Measurements from ENCODE around the gene PLXNB2.
A peak's percentile ranks its signal among the peaks of the same experiment; 100 is the strongest.

The PLXNB2 gene

DNA sequence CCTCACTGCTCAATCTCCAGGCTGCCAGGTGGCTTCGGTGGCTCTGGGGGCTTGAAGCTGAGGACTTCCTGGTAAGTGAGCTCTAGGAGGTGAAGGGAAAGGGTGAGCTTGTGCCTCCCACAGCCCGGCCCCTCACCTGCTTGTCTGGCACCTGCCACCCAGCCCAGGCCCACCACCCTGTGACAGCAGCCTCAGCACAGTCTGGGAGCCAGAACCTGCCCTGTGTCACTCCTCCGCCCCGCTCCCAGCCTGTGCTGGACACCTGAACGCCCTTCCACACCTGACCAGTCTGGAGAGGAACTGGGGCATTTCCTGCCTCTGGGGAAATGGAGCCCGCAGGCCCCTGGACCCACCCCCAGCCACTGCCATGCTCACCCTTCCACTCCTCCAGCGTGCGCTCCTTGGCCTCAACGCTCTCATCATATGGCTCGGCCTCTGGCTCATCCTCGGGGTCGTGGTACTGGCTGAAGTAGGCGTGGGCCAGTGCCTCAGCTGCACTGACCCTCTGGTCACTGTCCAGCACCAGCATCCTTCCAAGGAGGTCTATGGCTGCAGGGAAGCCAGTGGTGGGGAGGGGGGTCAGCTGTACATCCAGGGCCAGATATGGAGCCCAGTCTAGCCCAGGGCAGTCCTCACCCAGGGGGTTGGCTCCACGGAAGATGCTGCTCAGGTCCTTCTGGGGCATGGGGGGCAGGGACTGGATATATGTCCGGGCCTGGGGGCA, 42.3 kb downstream of the PLXNB2 start:
- no peak for DNase-seq (ENCODE audit: low read depth)
- no peak for TF ChIP-seq CTCF (conservative IDR thresholded peaks at IDR 0.05; ENCODE audit: low read depth, low read length)
- no peak overlapping the region for H3K4me3 ChIP-seq (ENCODE audit: low read length)

DNA sequence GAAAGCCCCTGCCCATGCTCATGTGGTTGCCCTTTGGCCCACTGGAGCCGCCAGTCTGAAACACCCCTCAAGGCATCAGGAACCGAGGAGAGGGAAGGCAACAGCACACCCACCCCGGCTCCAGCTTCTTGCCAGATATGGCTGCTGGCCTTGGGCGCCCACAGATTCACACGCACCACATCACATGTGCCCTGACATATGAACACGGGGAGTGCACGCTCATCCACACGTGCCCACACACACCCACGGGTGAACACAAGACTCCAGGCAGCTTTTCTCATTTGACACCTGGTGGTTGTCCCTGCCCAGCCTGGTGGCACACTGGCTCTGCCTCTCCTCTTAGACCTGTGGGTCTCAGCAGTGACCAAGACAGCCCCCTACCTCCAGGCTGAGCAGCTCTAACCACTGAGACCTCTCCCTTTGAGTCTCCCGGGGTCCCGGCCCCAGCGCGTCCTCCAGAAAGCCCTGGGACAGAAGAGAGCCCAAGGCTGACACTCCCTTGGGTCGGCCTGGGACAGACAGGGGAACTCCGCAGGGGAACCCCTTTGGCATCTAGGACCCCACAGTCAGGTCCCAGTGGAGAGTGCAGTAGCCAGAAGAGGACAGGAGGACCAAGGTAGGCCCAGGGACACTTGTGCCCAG, 43.2 kb downstream of the PLXNB2 start:
- H3K4me3 ChIP-seq (ENCODE audit: low read length): no peak overlapping the region
- no peak for TF ChIP-seq CTCF (conservative IDR thresholded peaks at IDR 0.05; ENCODE audit: low read depth, low read length)
- no peak for DNase-seq (ENCODE audit: low read depth)

DNA sequence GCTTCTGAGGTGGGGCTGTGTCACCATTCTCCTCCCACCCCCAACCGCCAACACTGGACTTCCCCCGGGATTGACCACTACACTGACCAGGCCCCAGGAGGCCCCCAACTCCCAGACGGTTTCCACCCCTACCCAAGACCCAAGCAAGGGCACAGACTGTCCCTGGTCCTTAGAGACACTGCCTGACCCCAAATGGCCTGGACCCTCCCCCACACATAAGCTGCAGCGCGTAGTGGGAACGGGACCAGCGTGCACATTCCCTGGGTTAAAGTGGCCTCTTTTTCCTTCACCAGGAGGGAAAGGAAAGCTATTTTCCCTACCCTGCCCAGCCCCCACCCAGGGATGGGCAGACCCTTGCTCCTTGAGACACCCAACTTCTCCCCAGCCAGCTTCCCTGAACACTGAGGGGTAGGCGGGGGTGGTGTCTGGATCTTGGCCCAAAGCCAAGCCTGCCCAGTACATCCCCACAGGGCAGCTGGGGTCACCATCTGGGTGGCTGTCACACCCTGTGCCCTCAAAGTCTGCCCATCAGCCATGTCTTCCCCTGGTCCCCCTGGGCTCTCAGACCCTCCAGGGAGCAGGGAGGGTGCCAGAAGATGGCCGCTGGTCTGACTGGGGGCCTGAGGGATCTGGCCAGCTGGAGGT, 44.4 kb downstream of the PLXNB2 start:
- DNase-seq (ENCODE audit: low read depth): no peak
- TF ChIP-seq CTCF (conservative IDR thresholded peaks at IDR 0.05; ENCODE audit: low read depth, low read length): no peak
- no peak overlapping the region for H3K4me3 ChIP-seq (ENCODE audit: low read length)

GRCh38 chr22:50262460-50262911, 45.0 kb downstream of the PLXNB2 start:
- no peak overlapping the region for H3K4me3 ChIP-seq (ENCODE audit: low read length)
- TF ChIP-seq CTCF (conservative IDR thresholded peaks at IDR 0.05; ENCODE audit: low read depth, low read length): no peak
- DNase-seq (ENCODE audit: low read depth): no peak

DNA sequence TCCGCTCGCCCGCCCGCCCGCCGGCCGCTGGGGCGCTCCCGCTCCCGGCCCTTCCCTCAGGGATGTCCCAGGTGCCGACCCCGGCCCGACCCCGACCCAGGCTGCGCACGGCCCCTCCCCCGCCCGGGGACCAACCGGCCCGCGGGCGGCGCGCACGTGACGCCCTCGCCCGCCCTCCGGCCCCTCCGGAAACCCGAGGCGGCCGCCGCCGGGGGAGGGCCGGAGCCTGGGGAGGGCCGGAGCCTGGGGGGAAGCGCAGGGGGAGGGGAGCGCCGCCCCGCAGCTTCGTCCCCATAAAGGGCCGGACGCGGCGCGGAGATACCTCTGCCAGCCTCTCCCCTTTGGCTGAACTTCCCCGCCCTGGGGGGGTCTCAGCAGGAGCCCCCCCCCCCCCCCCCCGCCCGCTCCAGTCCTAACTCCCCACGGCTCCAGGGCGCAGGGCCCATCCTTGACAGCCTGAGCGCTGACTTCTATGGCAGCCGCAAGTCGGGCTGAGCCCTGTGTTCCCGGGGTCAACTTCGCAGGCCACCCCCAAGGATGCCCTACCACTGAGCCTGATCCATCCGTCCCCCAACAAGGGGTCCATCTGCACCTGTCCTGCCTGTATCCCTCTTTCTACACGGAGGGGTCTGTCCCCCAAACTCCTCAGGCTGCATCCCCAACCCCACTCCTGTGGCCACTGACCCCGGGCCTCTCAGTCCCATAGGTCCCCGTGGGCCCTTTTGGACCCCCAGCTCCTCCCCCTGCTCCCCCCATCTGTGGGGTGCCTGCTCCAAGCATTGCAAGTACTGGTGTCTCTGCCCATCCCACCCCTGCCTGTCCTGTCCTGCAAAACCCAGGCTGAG, 45.6 kb downstream of the PLXNB2 start, which contains the start of gene MAPK12:
Gene MAPK12, minus strand, starts transcription at position 69 of the 845 bp plus-strand sequence. CDS start 174 bp downstream, outside the sequence.
- DNase-seq (ENCODE audit: low read depth): no peak
- peak within 1 kb of the TSS; percentile 53 for H3K4me3 ChIP-seq (ENCODE audit: low read length)
- no peak for TF ChIP-seq CTCF (conservative IDR thresholded peaks at IDR 0.05; ENCODE audit: low read depth, low read length)

DNA sequence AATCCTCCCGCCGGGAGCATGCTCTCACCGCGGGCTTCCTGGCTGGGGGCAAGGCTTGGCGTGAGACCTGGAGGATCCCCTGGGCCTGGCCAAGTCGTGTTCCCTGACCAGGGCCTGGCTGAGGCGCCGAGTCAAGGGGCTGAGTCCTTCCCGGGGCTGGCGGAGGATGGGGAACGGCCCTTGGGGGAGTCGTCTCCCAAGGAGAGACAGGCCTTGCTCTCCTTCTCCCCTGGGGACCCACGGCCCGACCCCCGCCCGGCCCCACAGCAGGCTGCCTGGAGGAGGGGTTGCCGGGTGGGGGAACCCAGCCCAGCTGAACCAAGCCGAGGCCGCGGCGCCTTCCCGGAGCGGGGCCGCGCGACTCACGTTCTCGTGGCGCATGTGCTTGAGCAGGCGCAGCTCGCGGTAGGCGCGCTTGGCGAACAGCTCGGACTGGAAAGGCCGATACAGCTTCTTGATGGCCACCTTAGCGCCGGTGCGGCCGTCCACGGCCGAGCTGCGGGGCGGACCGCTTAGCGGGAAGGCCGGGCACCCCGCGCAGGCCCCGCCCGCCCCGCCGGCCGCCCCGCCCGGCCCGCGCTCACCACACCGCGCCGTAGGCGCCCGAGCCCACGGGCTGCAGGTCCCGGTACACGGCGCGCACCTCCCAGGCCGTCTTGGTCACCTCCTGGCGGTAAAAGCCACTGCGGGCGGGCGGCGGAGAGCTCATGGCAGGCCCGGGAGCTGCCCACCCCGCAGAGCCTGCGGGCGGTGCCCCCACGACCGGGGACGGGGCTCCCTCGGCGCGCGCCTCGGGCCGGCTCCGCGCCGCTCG, 46.4 kb downstream of the PLXNB2 start:
- no peak for DNase-seq (ENCODE audit: low read depth)
- H3K4me3 ChIP-seq (ENCODE audit: low read length): peak overlapping the region; percentile 53
- TF ChIP-seq CTCF (conservative IDR thresholded peaks at IDR 0.05; ENCODE audit: low read depth, low read length): no peak
